HG03280 (cell line): ENCODE results near the gene PARVA.
"Not testable (repeated sequence)": the region's sequence is repeated elsewhere in the genome, so short reads cannot be mapped to it uniquely, and the experiment has no call there.

Experiments used
- ATAC-seq: cut with Tn5 transposase; IDR thresholded peaks from one replicate; pipeline ENCODE4 v1.9.1; 2021; ENCODE audit warnings: mild to moderate bottlenecking, moderate library complexity; ENCODE audit not compliant: unreplicated experiment

Gene PARVA

GRCh38 chr11:12496181-12497025 is 119.0 kb downstream of the PARVA start:
- ATAC-seq: no peak

GRCh38 chr11:12497431-12497830 is 120.1 kb downstream of the PARVA start:
- no peak for ATAC-seq

- no peak for ATAC-seq
Observed at GRCh38 chr11:12499071-12499470, 121.7 kb downstream of the PARVA start.

- ATAC-seq: no peak
Observed at GRCh38 chr11:12502046-12502445, 124.7 kb downstream of the PARVA start.

- ATAC-seq: no peak
Observed at GRCh38 chr11:12503039-12503484, 125.7 kb downstream of the PARVA start.

- no peak for ATAC-seq
Observed at GRCh38 chr11:12503886-12504285, 126.5 kb downstream of the PARVA start.

- no peak for ATAC-seq
Observed at GRCh38 chr11:12505183-12505582, 127.8 kb downstream of the PARVA start.

GRCh38 chr11:12506404-12506921 is 129.1 kb downstream of the PARVA start:
- ATAC-seq: no peak

- no peak for ATAC-seq
Observed at GRCh38 chr11:12507391-12507790, 130.0 kb downstream of the PARVA start.

- ATAC-seq: no peak
Observed at GRCh38 chr11:12508151-12508751, 130.9 kb downstream of the PARVA start.

GRCh38 chr11:12509371-12509770 is 132.0 kb downstream of the PARVA start:
- ATAC-seq: no peak

- no peak for ATAC-seq
Observed at GRCh38 chr11:12512132-12512531, 134.8 kb downstream of the PARVA start.

GRCh38 chr11:12512826-12513395 is 135.5 kb downstream of the PARVA start:
- ATAC-seq: no peak

GRCh38 chr11:12516387-12517105 is 139.2 kb downstream of the PARVA start:
- ATAC-seq: no peak

GRCh38 chr11:12517306-12517705 is 139.9 kb downstream of the PARVA start:
- ATAC-seq: no peak

- ATAC-seq: no peak
Observed at GRCh38 chr11:12517741-12518140, 140.4 kb downstream of the PARVA start.

GRCh38 chr11:12518606-12519385 is 141.4 kb downstream of the PARVA start:
- no peak for ATAC-seq

- ATAC-seq: no peak
Observed at GRCh38 chr11:12520054-12520453, 142.7 kb downstream of the PARVA start.

- ATAC-seq: not testable (repeated sequence)
Observed at GRCh38 chr11:12520576-12520975, 143.2 kb downstream of the PARVA start.

- no peak for ATAC-seq
Observed at GRCh38 chr11:12523180-12523924, 146.0 kb downstream of the PARVA start.
